GM21619 (cell line): ENCODE data around the gene DHRS7B.

Source experiments
- ATAC-seq: cut with Tn5 transposase; IDR thresholded peaks from one replicate; pipeline ENCODE4 v1.9.1; 2021; ENCODE audit not compliant: unreplicated experiment

The DHRS7B gene

GRCh38 chr17:21232033-21232749 lies 105.4 kb downstream of the DHRS7B start:
- no peak for ATAC-seq

- no peak for ATAC-seq
Observed at GRCh38 chr17:21233581-21234347, 107.0 kb downstream of the DHRS7B start.

GRCh38 chr17:21235921-21236320 lies 109.2 kb downstream of the DHRS7B start:
- no peak for ATAC-seq

- ATAC-seq = no peak
Observed at GRCh38 chr17:21239680-21240368, 113.1 kb downstream of the DHRS7B start.

GRCh38 chr17:21240369-21241055 lies 113.7 kb downstream of the DHRS7B start:
- ATAC-seq = no peak
